Activated CD8-positive, alpha-beta memory T cell treated with anti-CD3 and anti-CD28 coated beads, Interleukin-2, amount 50 U/mL, for 1 hour (primary cell): Measurements from ENCODE around the gene XYLT1.

Experiments
- DNase-seq: peaks from one replicate; pipeline ENCODE4 v3.0.0-alpha.2; 2020; ENCODE audit errors: extremely low read depth

The XYLT1 gene

DNA sequence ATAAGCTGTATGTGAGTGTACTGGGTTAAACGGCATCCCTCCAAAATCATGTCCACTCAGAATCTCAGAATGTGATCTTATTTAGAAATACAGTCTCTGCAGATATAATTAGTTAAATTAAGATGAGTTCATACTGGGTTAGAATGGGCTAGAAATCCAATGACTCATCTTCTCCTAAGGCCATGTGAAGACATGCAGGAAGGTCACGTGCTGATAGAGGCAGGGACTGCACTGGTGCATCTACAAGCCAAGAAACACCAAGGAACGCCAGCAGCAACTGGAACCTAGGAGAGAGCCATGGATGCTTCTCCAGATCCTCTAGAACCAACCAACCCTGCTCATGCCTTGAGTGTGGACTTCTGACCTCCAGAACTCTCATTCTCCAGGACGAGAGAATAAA lies 241.0 kb downstream of the XYLT1 start:
- no peak for DNase-seq

DNA sequence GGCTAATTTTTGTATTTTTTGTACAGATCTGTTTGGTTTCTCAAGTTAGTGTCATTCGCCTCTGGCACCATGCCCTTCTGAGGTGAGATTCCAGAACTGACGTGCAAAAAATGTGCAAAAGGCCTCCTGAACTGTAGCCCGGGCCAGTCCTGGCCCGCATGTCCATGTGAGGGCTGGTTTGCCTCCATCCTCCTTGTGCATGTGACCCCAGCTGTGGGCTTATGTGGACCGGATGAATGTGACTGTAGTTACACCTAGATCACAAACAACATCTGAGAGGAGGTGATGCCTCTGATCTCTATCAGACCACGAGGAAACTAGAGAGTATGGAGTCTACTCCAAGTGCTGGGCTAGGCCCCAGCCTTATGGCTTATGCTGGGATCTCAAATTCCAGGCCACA lies 241.6 kb downstream of the XYLT1 start:
- DNase-seq: no peak

DNA sequence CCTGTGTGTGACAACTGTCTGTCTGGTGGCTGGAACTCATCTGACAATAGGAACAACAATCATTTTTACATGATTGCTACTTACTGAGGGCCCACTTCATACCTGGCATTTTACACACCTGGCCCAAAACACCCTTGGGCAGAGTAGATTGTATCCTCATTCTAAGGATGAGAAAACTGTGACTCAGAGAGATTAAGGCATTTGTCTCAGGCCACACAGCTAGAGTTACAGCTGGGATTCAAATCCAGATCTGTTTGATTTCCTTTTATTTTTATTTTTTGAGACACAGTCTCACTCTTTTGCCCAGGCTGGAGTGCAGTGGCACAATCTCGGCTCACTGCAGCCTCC lies 242.1 kb downstream of the XYLT1 start:
- DNase-seq: no peak

DNA sequence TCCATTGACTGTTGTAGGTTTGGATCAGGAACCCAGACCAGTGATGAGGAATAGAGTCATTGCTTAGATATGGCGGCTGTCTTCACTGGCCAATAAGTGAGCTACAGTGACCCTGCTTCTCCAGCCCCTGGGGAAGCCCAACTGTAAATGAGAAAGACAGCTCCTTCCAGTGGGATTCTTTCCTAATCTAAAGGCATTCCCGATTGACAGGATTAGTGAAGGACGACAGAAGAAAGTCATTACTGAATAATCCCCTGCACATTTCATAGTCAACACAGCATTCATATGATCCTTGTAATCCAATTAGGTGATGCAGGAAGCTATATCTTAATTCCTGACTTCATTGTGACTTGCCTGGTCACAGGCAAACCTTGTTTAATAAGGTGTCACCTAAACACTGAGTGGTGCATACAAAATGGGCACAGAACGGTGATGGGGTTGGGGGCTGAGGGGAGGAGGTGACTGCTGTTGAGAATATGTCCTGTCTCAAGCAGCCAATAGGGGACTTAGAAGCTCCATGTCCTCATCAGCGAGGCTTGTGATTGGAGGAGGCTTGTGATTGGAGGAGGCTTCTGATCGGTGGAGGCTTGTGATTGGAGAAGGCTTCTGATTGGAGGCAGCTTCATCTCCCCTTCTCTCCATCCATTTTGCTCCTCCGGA lies 242.6 kb downstream of the XYLT1 start:
- no peak for DNase-seq

DNA sequence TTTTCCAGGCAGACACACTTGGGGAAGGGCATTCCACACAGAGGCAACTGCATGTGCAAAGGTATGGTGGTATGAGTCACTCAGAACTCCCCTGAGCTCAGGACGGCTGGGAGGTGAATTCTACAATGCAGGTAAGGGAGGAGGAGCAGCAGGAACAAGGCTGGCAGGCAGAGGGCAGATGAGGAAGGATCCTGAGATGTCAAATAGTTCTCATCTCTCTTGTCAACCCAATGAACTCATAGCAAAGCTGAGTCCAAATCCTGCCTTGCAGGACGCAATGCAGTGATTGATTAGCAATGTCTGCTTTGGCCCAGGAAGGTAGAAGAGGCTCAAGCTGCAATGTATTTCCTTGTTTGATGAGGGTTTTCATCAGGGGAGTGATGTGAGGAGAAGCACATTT lies 243.5 kb downstream of the XYLT1 start:
- DNase-seq: no peak

DNA sequence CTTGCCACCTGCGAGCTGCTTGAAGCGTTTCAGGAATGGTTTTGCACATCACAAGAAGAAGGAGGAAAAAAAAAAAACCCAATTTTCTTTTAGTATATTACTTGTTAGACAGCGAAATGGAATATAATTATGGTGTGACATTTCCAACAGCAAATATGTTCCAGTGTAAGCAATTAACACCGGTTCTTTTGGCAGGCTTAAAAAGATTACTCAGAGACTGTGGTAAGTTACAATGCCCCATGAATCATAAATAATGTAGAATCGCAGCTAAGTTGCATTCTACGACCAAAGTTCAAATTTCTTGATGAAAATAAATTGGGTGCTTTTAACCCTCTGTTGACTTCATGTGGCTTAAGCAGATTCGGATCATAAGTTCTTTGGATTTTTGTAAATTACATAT lies 245.2 kb downstream of the XYLT1 start:
- DNase-seq: no peak

DNA sequence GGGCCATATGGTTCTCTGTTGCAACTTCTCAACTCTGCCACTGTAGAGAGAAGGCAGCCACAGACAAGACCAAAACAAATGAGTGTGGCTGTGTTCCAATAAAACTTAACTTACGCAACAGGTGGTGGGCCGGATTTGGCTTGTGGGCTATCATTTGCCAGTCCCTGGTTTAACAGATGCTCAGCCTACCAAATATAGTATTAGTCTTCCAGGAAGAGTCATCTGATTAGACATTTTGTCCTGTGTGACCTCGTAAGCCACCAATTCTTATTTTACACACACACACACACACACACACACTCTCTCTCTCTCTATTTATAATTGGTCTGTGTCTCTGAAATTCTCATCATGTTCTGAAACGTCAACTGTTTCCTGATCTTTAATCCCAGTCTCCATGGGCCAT lies 245.9 kb downstream of the XYLT1 start:
- no peak for DNase-seq

DNA sequence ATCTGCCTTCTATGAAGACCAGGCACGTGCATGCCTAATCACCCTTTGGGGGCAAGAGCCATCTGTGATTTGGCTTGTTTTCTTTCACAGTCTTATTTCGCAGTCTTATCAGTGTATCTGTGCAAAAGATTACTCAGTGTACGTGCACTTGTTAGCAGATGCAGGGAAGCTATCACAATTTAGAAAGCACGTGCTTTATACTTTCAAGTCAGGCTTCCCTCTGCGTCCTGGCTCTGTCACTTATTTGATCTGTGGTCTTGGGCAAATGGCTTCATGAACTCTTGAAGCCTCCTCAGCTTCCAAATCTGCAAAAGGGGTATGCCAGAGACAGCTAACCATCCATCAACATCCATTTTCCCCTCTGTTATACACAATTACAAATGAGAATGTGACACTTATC lies 246.4 kb downstream of the XYLT1 start:
- DNase-seq: no peak

DNA sequence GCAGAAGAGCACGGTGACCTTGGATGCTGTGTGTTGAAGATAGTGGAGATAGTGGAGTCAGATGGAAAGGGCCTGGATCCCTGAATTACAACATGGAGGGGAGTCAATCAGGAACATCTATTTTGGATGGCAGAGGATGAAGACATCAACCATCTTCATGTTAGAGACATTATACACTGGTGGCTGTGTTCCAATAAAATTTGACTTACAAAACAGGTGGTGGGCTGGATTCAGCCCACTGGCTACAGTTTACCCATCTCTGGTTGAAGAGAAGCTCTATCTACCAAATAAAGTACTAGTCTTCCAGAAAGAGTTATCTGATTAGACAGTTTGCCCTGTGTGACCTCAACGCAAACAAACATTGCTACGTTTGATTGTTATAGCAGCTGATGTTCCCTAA lies 247.2 kb downstream of the XYLT1 start:
- DNase-seq: no peak

DNA sequence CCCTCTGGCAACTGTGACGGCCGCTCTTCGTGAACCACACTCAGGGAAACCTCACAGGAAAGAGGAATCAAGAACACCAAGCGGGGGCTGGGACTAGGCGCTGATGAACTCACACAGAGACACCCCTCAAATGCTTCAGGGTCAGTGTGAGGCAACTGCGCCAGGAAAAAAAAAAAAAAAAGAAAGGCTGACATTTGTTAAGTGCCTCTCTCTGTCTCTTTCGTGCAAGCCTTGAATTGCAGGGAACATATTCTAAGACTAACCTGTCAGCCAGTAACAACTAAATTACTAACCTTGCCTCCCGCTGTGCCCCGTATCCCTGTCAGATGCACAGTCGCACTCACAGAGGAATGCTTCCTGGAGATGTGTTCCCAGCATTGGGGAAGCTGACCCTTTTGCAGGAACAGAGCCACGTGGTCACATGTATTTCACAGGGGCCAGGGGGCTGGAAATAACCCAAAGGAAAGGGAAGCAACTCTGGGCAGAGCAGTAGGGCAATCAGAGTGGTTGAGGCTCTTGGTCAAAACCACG lies 247.8 kb downstream of the XYLT1 start:
- DNase-seq: no peak

DNA sequence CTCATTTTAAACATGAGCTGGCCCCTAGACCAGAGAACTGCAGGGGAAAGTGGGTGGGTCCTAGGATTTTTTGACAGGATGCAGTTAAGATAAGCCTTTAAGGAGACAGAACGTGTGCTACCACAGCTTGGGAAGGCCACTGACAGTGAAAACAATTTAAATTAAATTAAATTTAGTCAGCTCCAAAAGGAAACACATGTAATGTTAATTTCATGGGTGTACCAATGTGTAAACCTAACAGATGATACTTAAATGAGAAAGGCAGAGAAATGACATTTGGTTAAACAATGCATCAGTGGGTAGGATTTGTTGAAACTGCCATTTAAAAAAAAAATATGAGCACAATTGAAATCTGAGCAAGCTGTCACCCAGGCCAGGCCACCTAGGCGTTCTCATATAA lies 250.8 kb downstream of the XYLT1 start:
- no peak for DNase-seq

DNA sequence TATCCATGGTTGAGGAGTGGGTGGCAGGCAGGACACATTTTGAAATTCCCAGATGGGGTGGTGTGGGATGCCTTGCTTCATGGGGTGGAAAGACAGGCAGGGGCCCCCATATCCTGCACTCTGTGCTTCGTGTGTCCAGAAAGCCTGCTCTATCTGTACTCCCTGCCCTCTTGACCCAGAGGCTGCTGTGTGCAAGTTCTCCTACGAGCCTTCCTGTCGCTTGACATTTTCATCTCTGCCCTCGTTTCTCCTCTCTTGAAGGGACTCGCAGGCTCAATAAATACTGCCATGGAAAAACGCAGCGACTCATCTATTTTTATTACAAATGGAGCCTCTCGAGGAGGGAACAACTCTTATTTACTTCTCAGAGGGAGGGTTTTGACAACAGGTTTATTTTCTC lies 254.8 kb downstream of the XYLT1 start:
- no peak for DNase-seq

DNA sequence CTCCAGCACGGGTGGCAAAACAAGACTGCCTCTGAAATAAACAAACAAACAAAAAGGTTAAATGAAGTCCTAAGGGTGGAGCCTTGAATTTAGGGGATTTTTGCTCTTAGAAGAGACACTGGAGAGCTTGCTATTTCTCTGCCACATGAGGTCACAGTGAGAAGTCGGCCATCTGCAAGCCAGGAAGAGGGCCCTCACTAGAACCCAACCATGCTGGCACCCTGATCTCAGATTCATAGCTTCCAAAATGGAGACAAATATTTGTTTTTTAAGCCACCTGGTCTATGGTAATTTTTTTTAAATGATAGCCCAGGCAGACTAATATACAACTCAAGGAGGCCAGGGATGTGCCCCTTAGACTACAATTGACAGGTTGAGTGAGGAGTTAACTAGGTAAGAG lies 255.5 kb downstream of the XYLT1 start:
- no peak for DNase-seq

DNA sequence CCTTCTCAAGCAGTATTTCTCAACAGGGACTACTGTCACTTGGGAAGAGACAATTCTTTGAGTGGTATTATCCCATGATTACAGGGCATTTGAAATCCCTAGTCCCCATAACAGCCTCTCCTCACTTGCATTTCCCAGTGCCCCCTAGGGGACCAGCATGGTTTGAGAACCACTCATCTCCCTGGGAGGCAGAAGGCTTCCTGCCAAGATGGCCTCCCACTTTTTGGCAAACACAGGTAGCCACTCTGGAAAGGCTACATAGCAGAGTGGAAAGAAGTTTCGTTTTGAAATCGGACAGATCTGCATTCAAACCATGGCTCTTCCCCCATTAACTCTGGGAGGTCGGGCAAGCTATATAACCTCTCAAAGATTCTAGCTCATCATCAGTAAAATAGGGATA lies 256.8 kb downstream of the XYLT1 start:
- no peak for DNase-seq

DNA sequence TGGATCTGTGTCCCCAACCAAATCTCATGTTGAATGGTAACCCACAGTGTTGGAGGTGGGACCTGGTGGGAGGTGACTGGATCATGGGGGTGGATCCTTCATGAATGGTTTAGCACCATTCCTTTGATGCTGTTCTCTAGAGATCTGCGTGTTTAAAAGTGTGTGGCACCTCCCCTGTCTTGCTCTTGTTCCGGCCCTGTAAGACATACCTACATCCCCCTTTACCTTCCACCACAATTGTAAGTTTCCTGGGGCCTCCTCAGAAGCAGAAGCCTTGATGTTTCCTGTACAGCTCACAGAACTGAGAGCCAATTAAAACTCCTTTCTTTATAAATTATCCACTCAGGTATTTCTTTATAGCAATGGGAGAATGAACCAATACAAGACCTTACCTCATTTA lies 257.7 kb downstream of the XYLT1 start:
- no peak for DNase-seq

DNA sequence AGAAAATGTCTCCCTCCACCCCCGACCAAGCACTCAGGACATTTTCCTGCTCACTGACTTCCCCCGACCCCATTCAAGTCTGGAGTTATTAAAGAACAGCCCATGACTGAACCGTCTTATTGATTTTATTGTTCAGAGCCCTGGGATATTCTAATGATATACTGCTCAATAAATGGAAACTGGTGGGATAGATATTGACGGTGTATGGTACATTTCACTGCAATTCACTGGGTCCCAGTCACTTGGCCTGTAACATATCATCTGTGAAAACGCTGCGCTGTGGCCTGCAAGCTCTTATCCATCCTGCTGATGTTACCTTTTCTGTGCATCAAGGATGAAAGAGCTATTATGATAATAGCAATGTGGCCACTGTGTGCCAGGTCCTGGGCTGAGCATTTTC lies 258.2 kb downstream of the XYLT1 start:
- DNase-seq: no peak

DNA sequence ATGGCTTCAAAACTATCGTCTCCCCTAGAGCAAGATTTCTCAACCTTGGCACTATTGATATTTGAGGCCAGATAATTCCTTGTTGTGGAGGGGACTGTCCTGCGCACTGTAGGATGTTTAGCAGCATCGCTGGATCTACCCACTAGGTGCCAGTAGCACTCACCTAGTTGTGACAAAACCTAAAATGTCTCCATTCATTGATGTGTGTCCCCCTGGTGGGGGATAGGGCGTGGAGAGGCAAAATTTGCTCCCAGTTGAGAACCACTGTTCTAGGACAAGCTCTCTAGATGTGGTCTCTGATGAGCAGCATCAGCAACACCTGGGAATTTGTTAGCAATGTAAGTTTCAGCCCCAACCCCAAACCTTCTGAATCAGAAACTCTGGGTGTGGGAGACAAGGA lies 259.0 kb downstream of the XYLT1 start:
- no peak for DNase-seq

DNA sequence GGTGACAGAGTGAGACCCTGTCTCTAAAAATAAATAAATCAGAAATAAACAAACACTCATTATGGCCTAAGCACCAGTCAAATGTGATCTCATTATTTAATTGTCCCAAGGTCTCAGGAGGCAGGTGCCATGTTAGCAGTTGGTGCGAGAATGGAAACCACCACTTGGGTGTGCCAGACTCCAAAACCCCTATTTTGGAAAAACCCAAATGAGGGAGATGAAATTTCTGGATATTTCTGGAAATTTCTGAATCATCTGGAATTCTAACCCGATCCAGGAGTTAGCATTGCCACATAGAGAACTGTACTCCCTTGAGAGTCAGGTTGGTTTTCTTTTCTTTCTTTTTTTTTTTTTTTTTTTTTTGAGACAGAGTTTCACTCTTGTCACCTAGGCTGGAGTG lies 264.0 kb downstream of the XYLT1 start:
- DNase-seq: no peak

DNA sequence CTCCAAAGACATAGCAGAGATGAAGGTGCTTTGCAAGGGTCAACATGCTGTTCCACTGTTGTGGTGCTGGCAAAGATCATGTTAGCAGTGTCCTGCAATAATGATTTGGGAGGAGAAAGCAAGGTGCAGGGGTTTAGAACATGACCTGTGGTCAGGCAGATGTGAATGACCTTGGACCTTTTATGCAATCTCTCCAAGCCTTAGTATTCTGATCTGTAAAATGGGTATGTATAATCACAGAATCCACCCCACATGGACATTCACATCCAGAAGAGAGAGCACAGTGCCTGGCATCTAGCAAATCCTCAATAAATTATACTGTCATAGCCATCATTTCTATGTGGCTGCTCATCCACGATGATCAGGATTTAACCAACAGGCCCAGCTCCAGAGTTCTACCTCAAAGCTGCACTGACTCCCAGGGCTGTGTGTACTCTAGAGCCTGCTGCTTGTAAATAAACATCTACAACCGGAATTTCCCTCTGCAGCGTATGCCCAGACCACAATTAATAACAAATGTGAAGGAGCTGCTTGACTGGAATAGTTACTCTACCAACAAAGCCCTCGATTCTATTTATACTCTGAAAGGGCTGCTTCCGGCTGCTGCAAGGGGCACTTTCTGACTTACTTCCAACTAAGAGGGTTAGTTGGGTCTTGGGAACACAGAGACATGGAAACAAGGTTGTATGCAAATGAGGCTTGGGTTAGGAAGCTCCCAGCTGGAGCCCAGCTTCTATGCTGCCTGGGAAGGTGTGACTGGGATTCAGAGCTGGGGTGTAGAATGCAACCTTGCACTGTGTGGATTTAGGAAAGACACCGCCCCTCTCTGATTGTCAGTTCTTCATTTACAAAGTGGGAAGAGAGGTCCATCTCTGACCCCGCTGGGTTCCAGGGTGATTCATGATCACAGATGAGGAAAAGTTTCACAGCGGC lies 265.2 kb downstream of the XYLT1 start:
- DNase-seq: no peak

DNA sequence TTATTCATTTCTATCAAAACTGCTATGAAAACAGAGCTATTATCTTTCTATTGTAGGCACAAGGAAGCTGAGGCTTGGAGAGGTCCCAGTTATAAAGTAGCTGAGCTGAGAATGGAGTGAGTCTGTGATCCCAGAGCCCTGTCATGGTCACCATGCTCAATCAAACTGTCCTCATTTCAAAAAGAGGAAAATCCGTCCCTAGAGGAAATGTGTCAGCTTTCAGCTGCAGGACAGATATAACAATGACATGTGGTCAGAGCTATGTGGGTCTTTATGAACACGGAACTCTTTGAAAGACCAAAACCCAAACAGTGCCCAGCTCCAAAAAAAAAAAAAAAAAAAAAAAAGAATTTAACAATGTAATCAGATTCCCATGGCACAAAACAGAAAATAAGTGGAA lies 266.1 kb downstream of the XYLT1 start:
- DNase-seq: no peak

DNA sequence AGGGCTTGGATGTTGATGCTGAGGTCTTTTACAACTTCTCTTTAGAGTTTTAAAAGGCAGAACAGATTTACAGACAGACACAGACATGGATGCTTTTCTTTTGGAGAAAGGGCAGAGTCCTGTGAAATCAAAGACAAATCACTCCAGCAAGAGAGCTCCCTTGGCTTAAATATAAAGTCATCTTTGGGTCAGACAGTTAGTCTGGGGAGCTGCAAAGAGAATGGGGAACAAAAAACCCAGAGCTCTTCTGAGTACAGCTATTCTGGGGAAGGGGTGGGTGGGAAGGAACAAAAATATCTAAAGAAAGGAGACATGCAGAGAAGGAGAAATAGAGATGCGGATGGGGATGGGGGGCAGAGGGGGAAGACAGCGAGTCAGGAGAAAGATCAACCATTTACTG lies 266.6 kb downstream of the XYLT1 start:
- no peak for DNase-seq

DNA sequence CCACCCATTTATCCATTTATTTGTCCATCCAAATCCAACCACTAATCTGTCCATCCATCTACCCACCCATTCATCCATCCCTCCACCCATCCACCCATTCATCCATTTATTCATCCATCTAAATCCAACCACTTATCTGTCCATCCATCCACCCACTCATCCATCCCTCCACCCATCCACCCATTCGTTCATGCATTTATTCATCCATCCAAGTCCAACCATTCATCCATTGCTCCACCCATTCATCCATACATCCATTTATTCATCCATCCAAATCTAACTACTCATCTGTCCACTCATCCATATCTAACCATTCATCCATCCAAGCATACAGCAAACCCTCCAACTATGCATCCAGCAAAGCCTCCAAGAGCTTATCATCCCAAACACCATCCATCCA lies 267.3 kb downstream of the XYLT1 start:
- no peak for DNase-seq

DNA sequence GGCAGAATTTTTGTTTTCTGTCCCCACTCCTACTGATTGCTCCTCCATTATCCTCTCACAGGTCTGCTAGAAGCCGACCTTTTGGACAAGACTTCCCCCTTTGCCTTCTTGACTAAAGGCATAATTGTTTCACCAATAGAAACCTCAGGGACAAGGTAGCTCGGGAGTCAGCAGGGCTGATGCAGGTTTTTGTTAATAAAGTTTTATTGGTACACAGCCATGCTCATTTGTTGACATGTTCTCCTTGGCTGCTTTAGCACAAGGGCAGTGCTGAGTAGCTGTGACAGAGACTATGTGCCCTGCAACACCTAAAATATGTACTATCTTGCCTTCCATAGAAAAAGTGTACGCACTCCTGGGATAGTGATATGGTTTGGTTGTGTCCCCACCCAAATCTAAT lies 271.6 kb downstream of the XYLT1 start:
- no peak for DNase-seq
